GM23248 (cell line): ENCODE results near the gene MYO10.

Source experiments
- EZH2 ChIP-seq: fragments of 200-600 bp; sonication (generic); IDR thresholded peaks from 2 replicates; pipeline ENCODE4 v1.6.1; 2018; ENCODE audit warnings: antibody characterized with exemption, mild to moderate bottlenecking; ENCODE audit not compliant: insufficient read depth, poor library complexity, severe bottlenecking
- EZH2phosphoT487 ChIP-seq: fragments of 200-600 bp; sonication (generic); IDR thresholded peaks from 2 replicates; pipeline ENCODE4 v1.6.1; 2018; ENCODE audit warnings: antibody characterized with exemption, moderate library complexity, mild to moderate bottlenecking, low read depth; ENCODE audit not compliant: insufficient read depth

- TF ChIP-seq EZH2phosphoT487 (no peak), EZH2 (no peak)
Observed at GRCh38 chr5:16837305-16837704, 98.8 kb downstream of the MYO10 start.
